Fibroblast of mammary gland (primary cell): ENCODE results near the gene YRDC.

Experiments used
- DNase-seq: peaks from one replicate; pipeline ENCODE4 v3.0.0-alpha.2; 2010; ENCODE audit warnings: low read depth
- H3K4me3 ChIP-seq: 2 replicates; pipeline ENCODE4 v1.5.1; 2011; ENCODE audit warnings: low read depth, mild to moderate bottlenecking, low read length, moderate library complexity; ENCODE audit not compliant: control insufficient read depth
- CTCF ChIP-seq: conservative IDR thresholded peaks from 2 replicates; pipeline ENCODE4 v1.5.1; 2011; ENCODE audit warnings: low read depth, low read length, inconsistent platforms; ENCODE audit not compliant: control insufficient read depth, insufficient read depth

The YRDC gene, protein sequence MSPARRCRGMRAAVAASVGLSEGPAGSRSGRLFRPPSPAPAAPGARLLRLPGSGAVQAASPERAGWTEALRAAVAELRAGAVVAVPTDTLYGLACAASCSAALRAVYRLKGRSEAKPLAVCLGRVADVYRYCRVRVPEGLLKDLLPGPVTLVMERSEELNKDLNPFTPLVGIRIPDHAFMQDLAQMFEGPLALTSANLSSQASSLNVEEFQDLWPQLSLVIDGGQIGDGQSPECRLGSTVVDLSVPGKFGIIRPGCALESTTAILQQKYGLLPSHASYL

DNA sequence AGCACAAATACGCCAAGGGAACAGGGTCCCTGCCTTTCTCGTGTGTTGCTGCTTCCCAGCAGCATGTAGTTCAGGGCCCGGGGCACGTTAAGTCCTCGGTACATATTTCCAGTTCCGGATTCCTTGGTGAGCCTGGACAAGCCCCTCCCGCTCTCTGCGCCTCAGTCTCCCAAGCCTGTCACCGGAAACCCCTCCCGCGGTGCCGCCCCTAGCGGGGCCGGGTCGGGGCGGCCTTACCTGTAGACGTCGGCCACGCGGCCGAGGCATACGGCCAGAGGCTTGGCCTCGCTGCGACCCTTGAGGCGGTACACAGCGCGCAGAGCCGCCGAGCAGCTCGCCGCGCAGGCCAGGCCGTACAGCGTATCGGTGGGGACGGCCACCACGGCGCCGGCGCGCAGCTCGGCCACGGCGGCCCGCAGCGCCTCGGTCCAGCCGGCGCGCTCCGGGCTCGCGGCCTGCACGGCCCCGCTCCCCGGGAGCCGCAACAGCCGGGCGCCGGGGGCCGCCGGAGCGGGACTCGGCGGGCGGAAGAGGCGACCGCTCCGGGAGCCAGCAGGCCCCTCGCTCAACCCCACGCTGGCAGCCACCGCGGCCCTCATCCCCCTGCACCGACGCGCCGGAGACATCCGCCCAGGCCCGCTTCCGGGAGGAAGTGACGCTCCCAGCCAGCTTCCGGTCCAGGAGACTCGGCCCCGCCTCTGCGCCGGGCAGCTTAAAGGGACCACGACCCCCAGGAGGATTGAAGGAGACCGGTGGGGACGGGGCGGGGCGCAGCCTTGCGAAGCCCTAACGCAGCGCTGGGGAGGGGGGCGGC lies at the start of gene YRDC, which contains the start of gene C1orf122:
Gene YRDC, minus strand, starts transcription at position 654 of the 814 bp plus-strand sequence. Its CDS starts 28 bp downstream, at position 626.
Gene C1orf122, plus strand, starts transcription at position 236 of the 814 bp plus-strand sequence. CDS start 615 bp downstream, outside the sequence.
- TF ChIP-seq CTCF, result no peak
- peak within 1 kb of the TSS; percentile 90 for H3K4me3 ChIP-seq

DNA sequence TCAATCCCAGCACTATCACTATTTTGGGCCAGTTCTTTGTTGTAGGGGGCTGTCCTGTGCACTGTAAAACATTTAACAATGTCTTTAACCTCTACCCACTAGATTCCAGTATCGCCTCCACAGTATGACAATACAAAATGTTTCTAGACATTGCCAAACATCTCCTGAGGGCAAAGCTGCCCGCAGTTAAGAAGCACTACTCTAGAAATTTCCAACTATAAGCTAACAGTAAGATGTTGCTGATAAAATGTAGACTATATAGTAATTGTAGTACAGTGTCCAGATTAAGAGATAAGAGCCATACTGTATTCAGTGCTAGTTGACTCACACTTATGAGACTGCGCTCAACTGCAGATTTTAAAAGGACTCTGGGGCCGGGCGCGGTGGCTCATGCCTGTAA lies 46.4 kb upstream of the YRDC start:
- no peak overlapping the region for H3K4me3 ChIP-seq
- TF ChIP-seq CTCF, result no peak
- no peak for DNase-seq

More for the DNA sequence above, at the start of gene YRDC, which contains the start of gene C1orf122:
- DNase-seq, result peak; percentile 88

GRCh38 chr1:37853157-37853556 lies 45.1 kb upstream of the YRDC start:
- DNase-seq, result no peak
- TF ChIP-seq CTCF, result no peak
- no peak overlapping the region for H3K4me3 ChIP-seq

DNA sequence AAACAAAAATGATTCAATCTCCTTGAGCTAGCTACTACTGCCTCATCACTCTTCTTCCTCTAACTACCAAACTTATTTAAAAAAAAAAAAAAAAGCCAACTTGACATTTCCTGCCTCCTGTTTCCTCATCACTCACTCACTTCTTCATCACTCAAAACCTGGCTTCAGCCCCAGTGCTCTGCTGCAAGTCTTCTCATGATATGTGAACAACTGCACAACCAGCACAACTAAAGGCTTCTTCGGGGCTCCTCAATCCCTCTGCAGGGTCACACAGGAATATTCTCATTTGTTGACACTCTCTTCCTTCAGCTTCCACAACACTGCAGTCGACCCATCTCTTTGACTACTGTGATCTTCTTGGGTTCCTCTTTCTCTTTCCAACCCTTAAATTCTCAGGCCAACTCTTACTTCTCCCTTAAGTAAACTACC lies 43.8 kb upstream of the YRDC start:
- peak; percentile 55 for DNase-seq
- H3K4me3 ChIP-seq, result no peak overlapping the region
- TF ChIP-seq CTCF, result no peak

DNA sequence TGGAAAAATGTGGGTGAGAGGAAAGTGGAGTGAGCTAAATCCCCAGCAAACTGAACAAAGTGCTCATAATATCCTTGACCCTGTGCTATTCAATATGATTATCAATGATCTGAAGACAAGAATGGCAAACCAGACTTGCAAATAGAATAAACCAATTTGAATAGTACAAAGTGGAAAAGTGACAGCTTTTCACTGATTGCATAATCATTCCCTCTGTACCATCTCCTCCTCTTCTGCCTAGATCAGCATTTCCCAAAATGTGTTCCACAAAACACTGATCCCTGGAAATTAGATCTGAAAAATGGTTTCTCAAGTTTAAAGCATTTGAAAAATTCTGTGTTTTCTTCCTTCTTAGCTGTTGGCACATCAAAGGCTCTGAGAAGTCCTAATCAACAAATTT lies 43.3 kb upstream of the YRDC start:
- no peak for DNase-seq
- H3K4me3 ChIP-seq, result no peak overlapping the region
- no peak for TF ChIP-seq CTCF

DNA sequence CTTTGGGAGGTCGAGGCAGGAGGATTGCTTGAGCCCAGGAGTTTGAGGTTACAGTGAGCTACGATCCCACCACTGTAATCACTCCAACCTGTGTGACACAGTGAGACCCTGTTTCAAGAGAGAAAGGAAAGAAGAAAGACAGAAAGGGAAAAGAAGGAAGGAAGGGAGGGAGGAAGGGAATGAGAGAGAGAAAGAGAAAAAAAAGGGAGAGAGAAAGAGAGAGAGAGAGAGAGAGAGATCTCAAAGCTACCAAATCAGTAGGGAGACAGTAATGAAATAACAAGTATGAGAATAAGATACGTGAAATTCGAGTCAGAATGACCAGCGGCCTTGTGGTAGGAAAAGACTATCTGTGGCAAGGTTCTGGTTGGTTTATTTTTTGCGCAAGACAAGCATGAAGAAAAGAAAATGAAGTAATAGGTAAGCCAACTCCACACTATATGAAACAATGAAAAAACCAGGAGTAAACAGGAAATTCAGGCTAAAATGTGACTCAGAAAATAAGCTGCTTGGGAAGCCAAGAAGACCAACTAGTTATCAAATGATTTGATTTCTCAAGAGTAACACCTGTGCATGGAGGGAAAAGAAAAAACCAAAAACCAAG lies 42.4 kb upstream of the YRDC start:
- no peak for TF ChIP-seq CTCF
- peak; percentile 23 for DNase-seq
- H3K4me3 ChIP-seq, result no peak overlapping the region
